NCI-H345 (cell line): Measurements from ENCODE around the gene SEMA4B.
"Not testable (repeated sequence)": the region's sequence is repeated elsewhere in the genome, so short reads cannot be mapped to it uniquely, and the experiment has no call there.

ENCODE experiments used
- DNase-seq: peaks from one replicate; lab custom pipeline; 2025; lab: John Stamatoyannopoulos, UW

Gene SEMA4B

DNA sequence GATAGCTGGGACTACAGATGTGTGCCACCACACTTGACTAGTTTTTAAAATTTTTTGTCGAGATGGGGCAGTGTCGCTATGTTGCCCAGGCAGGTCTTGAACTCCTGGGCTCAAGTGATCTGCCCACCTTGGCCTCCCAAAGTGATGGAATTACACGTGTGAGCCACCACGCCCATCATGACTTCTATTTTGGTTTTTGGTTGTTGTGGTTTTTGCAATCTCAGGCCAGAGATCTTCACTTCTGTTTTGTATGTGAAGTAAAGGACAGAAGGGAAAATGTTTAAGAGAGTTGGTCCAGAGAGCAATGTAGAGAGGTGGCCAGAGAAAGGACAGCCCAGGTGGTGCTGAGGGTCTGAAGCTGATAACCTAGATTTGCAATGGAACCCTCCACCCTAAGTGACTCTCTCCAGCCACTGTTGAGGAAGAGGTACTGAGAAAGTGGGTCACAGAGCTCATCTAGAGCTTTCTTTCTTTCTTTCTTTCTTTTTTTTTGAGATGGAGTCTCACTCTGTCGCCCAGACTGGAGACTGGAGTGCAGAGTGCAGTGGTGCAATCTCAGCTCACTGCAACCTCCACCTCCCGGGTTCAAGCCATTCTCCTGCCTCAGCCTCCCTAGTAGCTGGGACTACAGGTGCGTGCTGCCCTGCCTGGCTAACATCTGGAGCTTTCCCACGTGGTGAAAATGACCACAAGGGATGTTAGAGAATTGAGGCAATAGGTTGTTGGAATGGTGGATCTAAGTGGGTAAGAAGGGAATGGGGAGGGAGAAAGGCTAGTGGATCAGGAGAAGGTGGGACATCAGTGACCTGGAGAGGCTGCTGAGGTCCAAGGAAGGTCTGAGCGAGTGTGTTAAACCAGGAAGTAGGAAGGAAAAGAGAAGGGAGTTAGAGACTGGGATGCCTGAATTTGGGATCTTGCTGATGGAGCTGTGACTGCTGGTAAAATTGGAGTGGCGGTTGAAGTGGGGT, 22.4 kb upstream of the SEMA4B start:
- no peak for DNase-seq

DNA sequence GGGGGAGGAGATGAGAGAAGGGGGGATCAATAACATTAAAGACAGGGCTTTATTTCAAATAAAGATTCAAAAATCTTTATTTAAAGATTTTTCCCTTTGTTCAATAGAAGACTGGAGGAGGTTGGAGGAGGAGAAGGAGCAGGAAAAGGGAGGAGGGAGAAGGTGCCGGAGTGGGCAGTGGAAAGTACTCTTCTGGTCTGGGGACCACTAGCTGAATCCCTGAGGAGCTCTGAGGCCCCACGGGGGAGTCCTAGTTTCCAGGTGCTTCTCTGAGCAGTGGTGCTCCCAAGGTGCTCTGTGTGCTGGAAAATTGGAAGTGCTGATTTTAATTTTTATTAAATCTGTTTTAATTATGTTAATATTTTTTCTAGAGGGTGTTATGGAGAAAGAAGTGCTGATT, 19.4 kb upstream of the SEMA4B start:
- DNase-seq: no peak

DNA sequence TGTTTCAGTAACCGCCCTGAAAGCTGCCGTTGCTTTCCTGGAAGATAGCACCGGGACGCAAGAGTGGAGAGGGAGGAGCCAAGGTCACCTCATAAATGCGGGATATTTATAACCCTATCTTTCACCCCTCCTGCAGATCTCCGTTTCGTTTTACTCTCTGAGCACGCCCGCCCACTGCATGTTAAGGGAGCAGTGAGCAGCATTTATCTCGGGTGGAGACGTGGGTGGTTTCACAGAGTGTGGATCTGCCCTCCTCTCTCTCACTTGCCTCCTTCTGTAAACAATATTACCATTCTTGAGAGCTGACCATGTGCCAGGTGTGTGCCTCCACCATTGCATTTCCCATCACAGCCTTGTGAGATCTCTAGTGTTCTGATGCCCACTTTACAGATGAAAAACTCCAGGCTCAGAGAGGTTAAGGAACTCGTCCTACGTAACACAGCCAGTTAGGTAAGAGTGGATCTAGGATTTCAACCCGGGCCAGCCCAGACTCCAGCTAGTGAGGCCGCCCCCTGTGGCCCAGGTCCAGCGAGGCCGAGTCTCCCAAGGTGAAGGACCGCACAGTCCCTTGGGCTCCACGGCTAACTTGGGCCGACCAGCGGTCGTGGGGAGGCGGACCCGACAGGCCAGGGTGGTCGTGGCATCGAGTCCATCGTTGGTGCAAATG, 16.9 kb upstream of the SEMA4B start:
- DNase-seq: no peak

DNA sequence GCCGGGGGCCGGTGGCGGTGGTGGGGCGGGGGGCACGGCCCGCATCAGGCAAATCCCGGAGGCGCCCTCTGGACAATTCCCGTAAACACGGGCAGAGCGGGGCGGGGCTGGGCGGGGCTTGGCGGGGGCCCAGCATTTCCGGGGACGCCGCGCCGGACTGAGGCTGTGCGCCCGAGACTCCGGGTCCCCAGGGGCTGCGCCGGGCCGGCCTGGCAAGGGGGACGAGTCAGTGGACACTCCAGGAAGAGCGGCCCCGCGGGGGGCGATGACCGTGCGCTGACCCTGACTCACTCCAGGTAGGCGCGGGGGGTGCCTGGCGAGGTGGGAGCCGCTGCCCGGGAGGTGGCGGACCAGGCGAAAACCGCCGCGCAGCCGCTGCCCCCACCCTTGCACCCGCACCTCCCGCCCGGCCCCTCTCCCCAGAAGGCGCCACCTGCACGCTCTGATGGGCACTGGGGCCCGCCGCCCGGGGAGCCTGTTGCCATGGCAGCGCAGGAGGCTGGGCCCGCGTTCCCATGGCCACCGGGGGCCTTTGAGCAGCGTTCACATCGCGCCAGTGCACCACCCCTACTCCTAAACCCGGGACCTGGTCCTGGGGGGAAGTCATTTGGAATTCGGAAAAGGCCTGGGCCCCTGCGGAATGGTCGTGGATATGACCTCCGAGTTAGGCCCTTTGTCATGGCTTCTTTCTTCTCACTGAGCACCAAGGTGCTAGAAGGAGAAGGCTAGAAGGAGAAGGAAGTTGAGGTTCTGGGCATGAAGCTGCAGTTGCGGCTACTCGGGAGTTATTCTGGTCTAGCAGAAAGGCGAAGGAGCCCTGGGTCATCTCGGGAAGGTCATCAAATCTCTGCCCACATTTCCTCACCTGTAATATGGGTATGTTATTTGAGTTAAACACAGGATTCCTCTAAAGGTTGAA, 16.1 kb upstream of the SEMA4B start:
- DNase-seq: peak; percentile 70

DNA sequence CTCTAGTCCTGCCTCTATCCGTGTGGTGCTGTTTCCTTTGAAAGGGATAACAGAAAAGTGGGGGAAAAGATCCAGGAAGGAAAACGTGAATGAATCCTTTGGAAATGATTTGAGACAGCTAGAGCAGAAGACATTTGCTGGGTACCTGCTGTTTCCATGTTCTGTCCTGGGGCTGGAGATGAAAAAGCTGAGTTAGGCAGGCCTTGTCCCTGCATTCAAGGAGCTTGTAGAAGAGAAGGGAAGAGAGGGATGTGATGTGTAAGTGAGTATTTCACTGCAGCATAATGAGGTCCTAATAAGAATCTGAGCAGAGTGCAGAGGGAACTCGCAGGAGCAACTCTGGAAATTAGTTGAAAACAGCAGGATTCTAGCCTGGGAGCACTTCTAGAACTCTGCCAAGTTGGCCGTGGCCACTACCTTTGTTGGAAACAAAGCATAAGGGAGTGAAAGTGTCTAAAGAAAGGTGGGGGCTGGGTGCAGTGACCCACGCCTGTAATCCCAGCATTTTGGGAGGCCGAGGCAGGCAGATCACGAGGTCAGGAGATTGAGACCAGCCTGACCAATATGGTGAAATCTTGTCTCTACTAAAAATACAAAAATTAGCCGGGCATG, 13.8 kb upstream of the SEMA4B start:
- DNase-seq: no peak

DNA sequence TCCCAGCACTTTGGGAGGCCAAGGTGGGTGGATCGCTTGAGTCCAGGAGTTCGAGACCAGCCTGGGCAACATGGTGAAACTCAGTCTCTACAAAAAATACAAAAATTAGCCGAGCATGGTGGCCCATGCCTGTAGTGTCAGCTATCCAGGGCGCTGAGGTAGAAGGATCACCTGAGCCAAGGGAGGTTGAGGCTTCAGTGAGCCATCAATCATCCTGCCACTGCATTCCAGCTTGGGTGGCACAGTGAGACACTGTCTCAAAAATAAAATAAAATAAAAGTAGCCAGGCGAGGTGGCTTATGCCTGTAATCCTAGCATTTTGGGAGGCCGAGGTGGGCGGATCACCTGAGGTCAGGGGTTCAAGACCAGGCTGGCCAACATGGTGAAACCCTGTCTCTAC, 13.1 kb upstream of the SEMA4B start:
- DNase-seq: not testable (repeated sequence)

DNA sequence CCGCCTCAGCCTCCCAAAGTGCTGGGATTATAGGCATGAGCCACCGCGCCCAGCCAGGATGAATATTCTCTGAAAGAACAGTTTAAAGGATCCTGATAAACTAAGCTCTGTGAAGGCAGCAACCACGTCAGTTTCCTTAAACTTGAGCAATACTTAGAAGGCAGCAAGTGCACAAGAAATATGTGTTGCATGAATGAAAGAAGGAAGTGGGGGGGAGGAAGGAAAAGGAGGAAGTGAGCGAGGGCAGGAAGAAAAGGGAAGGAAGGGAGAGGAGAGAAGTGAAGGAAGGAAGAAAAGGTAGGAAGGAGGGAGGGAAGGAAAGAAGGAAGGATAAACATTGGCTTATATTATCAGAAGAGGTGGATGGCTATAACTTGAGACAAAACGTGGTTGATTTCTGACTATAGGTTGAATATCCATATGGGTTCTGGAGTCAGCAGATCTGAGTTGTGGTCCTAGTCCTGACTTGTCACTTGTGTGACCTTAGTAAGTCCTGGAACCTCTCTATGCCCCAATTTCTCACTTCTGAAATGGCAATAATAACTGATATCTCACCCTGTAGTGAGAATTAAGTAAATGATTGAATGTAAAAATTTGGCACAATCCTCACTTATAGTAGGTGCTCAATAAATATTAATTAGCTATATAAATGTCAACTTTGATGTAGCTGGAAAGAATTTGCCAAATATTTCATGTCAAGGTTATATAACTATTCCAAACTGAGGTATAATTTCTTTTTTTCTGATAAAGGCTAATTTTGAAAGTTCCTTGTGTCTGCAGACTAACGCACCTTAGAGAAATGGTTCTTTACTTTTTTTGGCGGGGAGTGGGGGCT, 12.0 kb upstream of the SEMA4B start:
- no peak for DNase-seq

DNA sequence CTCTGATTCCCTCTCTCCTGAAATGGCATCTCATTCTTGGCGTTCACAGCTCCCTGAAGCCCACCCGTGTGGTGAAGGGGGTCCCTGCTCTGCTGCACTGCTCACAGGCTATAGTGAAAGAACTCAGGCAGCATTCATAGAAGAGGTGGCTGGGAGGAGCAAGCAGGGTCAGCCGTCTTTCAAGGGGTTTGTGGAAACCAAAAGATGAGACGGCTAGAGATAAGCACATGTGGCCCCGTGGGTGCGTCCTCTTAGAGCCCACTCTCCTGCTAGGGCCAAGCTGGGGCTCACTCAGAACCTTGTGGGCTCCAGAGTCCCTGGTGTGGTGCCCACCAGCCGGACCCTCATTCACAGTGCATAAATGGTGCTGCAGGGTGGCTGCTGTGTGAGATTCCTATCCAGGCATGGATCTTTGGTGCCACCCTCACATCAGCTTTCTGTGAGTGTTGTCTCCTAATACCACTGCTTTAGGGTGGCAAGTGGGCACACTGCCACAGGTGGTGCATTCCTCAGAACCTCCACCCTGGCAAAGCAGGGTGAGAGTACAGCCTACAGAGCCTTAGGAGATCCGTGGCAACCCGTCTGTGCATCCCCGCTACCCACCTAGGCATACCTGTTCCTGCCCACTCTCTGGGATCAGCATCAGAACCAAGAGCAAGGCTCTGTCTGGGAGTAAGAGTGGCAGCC, 11.2 kb upstream of the SEMA4B start:
- no peak for DNase-seq

DNA sequence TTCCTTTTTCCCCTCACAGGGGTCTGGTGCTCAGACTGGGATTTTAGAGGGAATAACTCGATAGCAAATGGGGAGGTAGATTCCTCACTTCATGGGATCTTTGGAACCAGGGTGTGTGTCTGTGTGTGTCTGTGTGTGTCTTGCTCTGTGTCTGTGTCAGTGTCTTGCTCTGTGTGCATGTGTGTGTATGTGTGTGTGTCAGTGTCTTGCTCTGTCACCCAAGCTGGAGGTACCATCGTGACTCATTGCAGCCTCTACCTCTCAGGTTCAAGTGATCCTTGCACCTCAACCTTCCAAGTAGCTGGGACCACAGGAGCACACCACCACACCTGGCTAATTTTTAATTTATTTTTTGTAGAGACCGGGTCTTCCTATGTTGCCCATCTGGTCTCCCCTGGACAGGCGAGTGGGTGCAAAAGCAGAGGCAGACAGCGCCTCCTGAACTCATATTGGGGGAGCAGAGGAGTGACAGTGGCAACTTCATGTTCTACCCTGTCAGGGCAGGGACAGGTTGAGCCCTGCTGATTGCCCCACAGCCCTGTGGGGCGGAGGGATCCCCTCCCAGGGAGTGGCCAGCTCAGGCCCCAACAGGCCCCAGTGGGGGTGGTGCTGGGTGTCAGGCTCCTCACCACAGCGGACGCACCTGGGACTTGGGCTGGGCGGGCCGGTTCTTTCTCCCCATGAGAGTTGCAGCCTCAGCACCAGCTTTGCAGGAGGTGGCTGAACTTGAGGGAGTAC, 10.4 kb upstream of the SEMA4B start:
- DNase-seq: no peak

DNA sequence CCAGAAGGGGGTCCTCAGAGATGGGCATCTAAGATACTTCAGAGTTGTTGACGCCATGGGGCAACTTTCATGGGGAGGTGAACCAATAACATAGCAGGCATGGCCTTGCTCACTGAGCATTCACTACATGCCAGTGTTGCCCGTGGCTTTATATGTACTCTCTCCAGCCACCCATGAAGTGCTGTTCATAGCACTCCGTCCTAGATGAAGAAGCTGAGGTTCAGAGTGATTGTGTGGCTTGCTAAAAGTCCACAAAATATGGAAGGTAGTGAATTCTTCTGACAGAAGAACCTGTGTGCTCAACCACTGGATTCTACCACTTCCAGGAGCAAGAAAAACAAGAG, 9.8 kb upstream of the SEMA4B start:
- peak; percentile 31 for DNase-seq

DNA sequence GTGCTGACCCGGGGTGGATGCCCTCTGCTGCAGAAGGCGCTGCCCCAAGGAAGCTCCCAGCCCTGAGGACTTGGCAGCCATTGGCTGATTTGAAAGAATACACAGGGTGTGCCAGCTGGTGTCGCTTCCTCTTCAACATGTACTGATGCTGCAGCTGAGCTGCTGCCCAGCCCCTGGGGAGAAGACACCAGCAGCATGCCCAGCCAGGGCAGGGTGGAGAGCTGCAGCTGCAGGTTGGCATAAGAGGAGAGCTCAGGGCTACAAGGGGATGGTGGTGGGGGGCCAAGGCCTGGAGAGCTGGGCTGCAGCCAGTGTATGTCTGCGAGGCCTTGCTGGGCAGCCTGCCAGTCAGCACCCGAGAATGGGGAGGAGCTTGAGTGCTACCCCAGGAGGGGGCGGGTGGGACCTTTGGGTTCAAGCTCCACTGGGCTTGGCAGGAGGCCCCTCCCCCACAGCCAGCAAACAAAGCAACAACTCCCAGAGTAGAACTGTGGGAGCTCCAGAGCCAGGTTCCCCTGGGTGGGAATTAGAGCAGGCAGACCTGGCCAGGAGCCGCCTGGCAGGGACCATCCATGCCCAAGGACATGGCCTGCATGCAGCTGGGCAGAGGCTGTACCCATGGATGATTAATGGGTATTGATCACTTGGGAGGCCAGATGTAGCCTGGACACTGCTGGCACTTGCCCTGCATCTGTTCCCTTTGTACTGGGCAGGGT, 9.2 kb upstream of the SEMA4B start:
- DNase-seq: peak; percentile 96

DNA sequence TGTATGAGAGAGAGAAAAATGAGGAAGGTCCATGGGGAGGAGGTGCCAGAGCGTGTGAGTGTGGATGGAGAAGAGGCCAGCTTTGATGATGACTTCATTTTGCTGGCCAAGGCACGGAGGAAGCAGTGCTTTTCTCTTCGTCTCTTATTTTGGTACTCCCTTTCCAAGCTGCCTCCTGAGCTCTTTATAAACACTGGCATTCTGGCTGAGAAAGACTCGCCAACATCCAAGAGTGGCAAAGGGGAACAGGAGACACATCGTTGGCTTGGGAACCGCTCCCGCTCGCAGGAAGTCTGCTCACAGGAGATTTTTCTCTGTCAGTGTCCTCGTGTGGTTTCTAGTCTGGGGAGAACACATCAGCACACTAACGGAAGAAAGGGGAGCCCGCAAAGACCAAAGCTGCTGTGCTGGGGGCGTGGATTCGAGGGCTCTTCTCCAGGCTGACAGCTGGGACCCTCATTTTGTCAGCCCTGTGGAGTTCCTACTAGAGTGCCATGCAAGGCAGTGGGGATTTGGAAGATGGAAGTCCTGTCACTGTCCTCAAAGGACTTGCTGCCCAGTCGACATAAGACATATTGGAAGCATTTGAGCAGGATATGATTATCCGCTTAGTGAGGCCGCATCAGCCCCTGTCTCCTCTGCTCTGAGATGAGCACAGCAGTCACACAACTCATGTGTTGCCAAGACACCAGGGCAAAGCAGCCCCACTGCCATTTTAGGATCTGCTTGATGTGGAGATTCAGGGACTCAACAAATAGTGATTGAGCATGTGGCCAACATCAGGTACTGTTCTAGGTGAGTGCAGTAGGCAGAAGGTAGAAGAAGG, 8.0 kb upstream of the SEMA4B start:
- no peak for DNase-seq

DNA sequence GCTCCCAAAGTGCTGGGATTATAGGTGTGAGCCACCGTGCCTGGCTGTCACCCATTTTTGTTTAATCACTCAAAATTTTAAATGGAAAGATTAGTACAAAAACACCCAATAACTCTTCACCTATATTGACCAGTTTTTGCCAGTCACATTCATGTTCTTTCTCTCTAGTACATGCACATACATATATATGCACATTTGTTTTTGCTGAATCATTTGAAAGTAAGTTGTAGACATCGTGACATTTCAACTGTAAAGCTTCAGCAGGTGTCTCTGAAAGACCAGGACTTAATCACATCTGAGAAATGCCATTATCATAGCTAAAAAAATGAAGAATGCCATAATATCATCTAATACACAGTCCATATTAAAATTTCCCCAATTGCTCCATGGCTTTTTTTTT, 6.5 kb upstream of the SEMA4B start:
- DNase-seq: no peak

DNA sequence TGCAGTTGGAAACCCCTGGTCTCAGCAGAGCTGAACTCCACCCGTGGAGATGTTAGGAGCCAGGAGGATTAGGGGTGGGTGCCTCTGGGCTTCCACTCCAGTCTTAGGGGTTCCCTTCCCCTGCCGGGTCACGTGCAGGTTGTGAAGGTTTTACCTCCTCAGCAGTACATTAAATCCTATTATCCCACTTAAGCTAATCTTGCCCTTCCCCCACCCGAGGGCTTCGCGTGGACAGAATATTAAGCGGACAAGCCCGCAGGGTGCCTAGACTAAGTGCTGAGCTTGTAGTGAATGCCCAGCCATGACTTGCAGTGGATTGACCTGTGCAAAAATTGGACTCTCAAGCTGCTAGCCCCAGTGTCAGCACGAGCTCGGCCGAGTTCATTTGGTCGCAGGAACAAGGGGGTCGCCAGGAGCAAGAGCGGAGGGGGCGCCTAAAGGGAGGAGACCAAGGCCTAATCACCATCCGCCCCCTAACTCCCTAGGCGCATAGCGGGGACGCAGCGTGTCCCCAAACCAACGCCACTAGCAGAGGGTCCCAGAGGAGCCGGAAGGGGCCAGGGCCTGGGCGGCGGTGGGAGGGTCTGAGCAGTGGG, 498 bp upstream of the SEMA4B start:
- no peak for DNase-seq

DNA sequence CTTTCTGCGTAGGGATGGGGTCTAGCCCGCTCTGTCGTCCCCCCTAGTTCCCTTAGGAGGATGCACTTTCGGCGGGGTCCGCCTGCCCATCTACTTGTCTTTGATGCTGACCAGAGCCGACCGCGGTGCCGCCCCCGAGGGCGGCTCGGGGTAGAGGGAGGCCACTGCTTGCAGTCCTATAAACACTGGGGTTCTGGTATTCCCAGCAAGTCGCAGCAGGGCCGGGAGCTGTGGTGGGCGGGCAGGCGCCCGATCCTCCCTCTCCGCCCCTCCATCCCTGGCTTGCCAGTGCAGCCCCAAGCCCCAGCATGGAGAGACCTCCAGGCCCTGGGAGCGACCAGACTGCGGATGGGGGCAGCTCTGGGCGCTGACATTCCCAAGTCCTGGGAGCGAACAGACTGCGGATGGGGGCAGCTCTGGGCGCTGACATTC, 830 bp downstream of the SEMA4B start:
- DNase-seq: no peak

DNA sequence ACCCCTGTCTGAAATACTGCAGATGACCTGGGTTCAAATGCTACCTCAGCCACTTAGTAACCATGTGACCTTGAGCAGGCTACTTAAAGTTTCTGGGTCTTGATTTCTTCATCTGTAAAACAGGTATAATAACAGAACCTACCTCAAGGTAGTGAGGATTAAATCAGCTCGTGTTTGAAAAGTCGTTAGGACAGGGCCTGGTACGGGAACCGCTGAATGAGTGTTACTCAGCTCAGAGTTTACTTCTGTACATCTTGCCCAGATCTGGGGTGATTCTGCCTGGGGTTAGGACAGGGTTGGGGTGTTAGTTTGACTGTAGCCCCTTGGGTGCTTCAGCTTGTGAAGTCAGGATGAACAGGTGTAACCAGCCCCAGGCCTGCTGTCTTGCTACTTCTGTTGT, 1.8 kb downstream of the SEMA4B start:
- DNase-seq: no peak

DNA sequence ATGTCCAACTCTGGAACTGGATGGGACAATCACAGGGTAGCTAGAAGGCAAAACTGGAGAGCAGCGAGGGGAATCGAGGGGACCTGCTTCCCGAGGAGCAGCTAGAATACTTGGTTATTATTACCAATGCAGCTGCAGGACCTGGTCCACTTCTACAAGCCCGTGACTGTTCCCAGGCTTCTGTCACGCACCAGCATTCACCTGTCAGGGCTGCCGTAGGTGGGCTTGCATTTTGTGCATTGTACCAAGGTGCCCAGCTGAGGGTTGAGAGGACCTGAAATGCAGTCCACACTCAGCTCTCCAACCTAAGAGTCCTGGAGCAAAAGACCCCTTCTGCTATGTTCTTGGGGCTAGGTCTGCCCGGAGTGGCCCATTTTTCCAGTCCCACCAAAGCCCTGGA, 2.3 kb downstream of the SEMA4B start:
- DNase-seq: no peak

DNA sequence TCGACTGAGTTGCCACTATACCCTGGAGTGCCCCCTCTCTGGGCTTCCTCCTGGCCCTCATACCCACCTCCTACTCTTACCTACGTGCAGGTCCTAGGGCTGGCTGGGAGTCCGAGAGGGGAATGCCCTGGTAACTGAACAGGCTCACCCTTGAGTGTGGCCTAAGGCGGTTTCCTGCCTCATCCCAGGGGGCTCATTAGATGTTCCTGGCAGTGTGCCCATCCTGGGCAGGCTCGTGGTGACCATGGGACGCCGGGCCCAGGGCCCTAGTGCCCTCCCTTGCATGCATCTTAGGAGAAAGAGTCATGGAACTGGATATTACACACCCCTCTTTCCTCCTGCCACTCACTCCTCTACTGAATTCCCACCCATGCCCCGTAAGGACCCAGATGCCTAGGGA, 2.8 kb downstream of the SEMA4B start:
- DNase-seq: peak; percentile 50
